Measurements from ENCODE around the gene MCM9. TPM values are rescaled to one million over a fixed set of nuclear protein-coding genes. Genes with fewer than 3 reads are reported as not detected.
A peak's percentile ranks its signal among the peaks of the same experiment; 100 is the strongest.

MCM9 gene
- polyA plus RNA-seq, 4 donors, result 22.6 to 25.4 (median 23.6) TPM

DNA sequence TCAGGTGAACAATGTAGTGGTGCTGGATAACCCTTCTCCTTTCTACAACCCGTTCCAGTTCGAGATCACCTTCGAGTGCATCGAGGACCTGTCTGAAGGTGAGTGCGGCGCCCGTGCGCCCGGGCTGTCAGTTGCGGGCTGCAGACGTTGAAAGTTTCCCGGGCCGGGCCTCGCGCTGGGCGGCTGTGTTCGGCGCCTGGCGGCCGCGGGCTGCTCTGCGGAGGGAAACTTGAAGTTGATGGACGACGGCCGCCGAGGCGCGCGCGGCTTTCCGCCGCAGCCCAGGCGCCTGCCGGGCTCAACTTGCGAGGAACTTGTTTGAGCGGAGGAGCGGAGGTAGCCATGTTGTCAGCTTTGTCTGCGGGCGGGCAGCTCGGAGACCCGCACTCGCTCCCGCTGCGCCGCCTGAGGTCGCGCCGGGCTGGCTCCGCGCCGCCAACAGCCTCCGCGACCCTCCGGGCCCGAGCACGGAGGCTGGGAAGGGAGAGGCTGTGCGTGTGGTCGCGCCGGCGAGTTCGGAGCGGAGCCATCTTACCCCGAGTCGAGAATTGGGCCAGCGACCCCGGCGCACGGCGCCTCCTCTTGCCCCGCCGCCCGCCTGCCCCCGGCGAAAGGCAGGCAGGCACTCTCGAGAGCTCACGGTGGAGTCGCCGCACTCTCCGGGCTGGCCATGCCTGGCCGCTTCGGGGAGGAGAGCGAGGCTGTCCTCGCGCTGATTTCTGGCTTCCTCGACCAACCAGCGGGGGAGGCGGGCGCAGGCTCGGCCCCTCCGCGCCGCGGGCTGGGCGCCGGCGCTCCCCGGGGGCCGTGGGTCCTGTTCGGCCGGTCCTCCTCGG lies 40.3 kb downstream of the MCM9 start:
- DNase-seq (ENCODE audit: low read depth in 4 of 4, low spot score in 3 of 4), result peak; percentile 52 to 65 (median 60)

DNA sequence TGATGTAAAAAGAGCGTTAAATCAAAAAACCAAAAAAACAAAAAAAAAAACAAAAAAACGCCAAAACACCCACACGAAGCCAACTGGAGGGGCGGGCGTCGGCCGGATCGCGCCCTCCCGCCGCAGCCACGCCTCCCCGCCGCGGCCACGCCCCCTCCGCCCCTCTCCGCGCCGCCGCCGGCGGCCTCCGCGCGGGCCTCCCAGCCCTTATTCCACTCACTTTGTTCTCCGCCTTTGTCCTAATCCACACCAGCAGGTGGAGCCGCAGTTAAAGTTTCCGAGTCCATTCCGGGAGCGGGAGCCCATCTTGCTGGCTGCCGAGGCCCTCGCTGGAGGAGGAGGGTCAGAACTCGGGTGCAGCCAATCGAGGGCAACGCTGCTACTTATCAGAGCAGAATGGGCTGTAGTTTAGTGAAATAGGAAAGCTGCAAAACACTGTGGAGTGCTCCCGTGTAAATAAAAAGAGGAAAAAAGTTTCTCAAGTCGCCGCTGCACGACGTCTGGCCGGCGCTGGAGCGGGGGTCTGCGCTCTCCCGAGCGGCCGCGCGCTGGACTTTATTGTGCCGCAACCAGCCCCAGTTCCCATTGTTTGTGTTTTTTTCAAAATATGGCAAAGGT lies 41.0 kb downstream of the MCM9 start, which contains the start of gene ASF1A:
Gene ASF1A (plus strand): TSS at position 346 of the 618 bp plus-strand sequence. CDS start 262 bp downstream, at position 608.
- peak; percentile 90 to 98 (median 97) for DNase-seq (ENCODE audit: low read depth in 4 of 4, low spot score in 3 of 4)

DNA sequence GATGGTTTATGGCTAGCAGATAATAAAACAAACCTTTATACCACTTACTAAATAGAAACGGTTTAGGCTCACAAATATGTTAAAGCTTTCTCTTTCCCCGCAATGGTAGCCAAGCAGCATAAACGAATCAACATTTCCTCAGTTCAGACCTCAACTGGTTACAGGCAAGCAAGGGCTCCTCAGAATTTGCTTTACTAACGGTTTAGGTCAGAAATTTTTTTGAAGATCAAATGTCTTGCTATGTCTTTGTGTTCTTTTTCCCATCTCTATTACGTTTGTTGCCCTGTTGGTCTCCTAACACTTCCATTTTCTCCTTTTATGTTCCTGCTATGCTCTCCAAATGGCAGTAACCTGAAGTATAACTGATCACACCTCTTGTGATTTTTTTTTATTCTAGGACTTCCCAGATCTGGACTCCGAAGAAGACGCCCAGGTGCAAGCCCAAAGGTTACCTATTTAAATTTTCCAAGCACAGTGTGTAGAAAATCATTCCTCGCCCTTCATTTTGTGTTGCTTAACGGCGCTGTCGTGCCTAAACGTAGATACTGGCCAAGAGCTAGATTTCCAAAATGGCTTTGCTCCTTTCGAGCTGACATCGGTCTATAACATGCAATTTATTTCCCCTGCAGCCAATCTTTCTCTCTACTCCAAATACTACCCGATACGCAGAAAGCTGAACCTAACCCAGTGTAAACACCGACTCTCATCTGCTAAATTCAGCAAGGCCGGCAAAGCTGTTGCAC lies 41.7 kb downstream of the MCM9 start:
- peak in 3 of 4 donors; percentile 63 to 77 (median 72) for DNase-seq (ENCODE audit: low read depth in 4 of 4, low spot score in 3 of 4)

DNA sequence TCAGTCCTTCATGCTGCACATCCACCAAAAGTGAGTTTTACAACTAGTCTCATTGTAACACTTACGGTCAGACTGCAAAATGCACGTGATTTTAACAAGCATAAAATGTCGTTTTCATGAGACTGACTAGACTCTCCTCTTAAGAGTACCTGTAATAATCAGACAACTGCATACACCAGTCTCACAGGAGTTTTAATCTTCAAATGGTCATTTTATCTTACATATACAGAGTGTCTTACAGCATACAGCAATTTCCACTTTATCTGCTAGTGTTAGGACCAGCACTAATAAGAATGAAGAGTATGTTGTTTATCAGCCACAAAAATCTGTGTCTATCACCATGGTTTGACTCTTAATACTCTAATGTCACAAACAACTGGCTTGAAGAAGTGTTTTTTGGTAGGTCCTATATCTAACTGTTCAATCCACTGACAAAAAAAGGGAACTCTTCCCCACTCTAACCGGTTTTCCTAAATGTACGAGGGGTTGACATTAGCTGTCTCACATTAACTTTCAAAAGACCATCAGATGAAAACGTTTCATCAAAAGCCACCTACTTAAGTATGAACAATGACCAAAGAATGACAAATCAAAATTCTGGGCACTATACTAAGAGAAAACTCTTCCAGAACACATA lies 42.5 kb downstream of the MCM9 start:
- no peak for DNase-seq (ENCODE audit: low read depth in 4 of 4, low spot score in 3 of 4)

DNA sequence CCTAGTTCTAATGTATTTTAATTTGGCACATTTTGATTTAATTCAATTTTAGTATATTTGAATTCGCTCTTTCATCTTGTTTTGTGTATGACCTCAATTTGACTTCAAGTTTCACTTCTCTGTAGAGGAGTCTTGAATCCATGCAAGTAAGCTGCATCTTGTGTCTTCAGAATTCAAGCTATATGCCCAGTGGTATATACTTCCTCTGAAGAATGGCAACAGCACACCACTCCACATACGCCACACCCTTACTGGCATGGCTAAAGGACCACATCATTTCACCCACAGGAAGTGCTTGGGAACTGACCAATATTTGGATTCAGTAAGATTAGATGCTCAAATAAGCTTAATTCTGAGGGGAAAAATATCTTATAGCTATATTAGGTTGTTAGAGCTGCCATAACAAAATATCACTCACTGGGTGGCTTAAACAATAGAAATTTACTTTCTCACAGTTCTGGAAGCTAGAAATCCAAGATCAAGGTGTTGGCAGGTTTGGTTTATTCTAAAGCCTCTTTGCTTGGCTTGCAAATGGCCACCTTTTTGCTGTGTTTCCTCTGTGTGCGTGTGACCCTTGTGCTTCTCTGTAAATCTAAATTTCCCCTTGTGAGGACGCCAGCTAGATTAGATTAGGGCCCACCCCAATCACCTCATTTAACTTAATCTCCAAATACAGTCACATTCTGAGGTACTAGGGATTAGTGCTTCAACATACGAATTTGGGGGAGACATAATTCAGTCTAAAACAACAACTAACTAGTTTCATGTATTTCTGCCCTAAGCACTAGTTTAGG lies 43.8 kb downstream of the MCM9 start:
- DNase-seq (ENCODE audit: low read depth in 4 of 4, low spot score in 3 of 4), result no peak

DNA sequence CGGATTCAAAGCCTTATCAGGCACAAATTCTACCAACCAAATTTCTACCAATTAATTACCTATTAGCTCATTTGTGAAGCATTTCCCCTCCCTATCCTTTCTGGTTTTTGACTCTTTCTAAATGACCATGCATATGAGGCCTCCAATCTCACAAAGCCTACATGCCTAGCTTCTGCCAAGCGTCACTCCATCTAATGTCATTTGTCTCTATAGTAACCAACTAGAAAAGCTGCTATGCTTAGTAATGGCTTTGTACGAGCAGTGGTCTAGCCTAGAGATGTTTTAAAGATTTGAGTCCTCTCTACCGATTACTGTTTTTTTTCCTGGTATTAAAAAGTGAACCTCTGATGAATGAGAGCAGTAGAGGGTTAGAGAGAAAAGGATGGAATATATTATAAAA lies 45.8 kb downstream of the MCM9 start:
- no peak for DNase-seq (ENCODE audit: low read depth in 4 of 4, low spot score in 3 of 4)

DNA sequence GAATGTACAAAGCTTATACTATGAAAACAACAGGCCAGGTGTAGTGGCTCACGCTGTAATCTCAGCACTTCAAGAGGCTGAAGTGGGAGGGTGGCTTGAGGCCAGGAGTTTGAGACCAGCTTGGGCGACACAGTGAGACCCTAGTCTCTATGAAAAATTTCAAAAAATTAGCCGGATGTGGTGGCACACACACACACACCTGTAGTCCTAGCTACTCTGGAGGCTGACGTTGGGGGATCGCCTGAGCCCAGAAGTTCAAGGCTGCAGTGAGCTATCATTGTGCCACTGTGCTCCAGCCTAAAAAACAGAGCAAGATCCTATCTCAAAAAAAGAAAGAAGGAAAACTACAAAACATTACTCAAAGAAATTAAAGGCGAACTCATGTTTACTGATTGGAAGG lies 48.3 kb downstream of the MCM9 start:
- DNase-seq (ENCODE audit: low read depth in 4 of 4, low spot score in 3 of 4), result no peak

DNA sequence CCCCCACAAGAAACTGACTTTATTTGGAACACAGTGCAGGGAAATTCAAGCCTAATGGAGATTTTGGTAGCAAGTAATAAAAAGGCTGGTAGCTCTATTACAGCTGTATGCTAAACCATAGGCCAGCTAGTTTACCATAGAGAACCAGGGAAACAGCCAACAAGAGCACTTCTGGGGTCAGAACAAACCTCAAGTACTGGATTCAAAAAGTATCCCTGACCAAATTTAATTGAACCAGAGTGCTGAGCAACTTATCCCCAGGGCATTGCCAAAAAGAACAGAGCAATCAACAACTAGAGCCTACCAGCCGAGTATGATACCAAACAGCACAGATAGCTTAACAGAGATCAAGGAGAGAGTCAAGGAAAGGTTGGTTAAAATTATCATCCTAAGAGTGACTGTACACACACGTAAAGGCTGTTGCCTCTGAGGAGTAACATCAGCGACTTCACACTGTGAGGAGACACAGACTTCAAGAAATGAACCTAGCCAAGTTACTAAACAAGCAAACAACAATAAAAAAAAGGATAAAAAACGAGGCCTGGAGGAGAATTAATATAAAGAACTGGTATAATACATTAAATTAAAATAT lies 52.5 kb downstream of the MCM9 start:
- no peak for DNase-seq (ENCODE audit: low read depth in 4 of 4, low spot score in 3 of 4)

DNA sequence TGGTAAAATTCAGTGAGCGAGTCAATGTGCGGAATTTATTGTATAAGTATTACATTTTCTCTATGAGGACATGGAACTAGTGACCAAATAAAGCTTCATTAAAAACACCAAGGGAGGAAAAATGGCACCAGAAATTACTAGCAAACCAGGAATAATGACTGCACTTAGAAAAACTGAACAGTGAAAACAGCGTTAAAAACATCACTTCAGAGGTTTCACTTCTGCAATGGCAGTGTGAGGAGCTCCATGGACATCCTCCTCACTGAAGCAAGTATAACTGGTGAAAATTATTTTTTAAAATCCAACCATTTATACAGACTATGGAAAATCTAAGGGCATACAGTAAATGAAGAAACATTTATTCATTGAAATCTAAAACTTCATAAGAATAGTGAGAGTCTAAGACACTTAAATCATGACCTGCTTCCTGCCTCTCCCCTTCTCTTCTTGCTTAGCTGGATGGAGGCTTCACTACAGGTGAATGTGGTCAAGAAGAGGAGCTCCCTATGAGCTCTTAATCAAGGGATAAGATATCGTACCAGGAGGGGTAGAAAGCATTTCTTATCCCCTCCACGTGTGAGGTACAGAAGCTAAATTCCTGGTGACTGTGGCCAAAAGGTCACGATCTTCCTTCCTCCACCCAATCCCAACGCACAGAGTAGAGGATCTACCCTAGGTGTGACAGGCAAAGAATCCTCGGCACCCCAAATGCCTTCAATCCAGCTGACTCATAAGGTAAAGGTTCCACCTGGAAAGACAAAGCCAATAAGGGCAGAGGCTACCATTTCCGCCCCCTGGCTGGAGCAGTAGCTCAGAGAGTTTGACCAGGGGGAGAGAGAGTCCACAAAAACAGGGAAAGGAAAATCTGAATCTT lies 53.3 kb downstream of the MCM9 start:
- no peak for DNase-seq (ENCODE audit: low read depth in 4 of 4, low spot score in 3 of 4)

DNA sequence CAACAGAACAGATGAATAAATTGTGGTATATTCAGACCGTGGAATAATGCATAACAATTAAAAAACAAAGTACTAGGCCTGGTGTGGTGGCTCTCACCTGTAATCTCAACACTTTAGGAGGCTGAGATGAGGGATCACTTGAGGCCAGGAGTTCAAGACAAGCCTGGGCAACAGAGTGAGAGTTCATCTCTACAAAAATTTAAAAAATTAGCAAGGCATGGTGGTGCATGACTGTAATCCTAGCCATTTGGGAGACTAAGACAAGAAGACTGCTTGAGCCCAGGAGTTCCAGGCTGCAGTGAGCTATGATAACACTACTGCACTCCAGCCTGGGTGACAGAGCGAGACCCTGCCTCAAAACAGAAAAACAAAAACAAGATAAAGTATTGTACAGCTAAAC lies 57.2 kb downstream of the MCM9 start:
- DNase-seq (ENCODE audit: low read depth in 4 of 4, low spot score in 3 of 4), result no peak

DNA sequence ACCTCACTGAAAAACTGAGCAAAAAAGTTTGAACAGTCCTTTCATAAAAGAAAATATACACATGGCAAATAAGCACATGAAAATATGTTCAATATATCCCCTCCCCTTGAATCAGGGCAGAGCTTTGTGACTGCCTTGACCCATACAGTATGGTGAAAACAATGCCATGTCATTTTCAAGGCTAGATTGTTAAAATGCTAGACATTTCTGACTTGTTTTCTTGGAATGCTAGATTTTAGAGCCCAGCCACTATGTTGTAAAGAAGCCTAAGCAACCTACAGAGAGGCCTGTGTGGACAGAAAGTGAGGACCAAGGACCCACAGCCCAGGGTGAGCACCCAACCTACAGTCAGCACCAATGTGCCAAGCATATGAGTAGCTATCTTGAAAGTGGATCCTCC lies 58.1 kb downstream of the MCM9 start:
- no peak for DNase-seq (ENCODE audit: low read depth in 4 of 4, low spot score in 3 of 4)

DNA sequence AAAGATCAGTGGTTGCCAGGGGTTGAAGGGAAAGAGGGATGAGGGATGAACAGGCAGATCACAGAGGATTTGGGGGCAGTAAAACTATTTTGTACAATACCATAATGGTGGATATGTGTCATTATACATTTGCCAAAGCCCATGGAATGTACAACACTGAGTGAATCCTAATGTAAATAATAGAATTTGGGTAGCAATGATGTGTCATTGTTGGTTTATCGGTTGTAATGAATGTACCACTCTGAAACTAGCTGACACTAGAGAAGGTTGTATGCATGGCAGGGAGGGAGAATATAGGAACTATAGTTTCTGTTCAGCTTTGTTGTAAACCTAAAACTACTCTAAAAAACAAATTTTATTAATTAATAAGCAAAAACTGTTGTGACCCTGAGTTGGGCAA lies 58.8 kb downstream of the MCM9 start:
- DNase-seq (ENCODE audit: low read depth in 4 of 4, low spot score in 3 of 4), result no peak

DNA sequence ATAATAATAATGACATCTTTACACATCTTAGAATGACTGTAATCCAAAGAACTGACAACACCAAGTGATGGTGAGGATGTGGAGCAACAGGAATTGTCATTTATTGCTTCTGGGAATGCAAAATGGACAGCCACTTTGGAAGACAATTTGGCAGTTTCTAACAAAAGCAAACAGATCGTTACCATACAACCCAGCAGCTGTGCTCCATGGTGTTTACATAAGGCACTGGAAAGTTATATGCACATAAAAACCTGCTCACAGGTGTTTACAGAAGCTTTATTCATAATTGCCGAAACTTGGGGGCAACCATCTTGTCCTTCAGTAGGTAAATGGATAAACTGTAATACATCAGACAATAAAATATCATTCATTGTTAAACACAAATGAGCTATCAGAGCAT lies 59.3 kb downstream of the MCM9 start:
- DNase-seq (ENCODE audit: low read depth in 4 of 4, low spot score in 3 of 4), result no peak

DNA sequence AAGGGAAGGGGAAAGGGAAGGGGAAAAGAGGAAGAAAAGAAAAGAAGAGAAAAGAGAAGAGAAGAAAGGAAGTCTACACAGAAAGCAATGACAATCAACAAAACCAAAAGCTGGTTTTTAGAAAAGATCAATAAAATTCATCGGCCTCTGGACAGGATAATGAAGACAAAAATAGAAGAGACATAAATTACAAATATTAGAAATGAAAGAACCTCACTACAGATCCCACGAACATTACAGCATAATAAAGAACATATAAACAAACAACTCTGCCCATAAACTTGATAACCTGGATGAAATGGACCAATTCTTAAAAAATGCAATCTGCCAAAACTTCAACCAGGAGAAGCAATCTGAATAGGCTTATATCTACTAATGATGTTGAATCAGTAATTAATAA lies 61.7 kb downstream of the MCM9 start:
- DNase-seq (ENCODE audit: low read depth in 4 of 4, low spot score in 3 of 4), result no peak

DNA sequence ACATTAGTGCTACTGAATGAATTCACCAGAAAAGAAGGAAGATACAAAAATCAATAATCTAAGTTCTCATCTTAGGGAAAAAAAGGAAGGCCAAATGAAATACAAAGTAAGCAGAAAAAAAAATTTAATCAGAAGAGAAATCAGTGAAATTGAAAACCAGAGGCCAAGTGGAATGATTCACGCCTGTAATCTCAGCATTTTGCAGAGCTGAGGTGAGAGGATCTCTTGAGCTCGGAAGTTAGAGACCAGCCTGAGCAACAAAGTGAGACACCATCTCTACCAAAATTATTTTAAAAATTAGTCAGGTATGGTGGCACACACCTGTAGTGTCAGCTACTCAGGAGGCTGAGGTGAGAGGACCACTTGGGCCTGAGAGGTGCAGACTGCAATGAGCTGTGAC lies 62.2 kb downstream of the MCM9 start:
- DNase-seq (ENCODE audit: low read depth in 4 of 4, low spot score in 3 of 4), result no peak

DNA sequence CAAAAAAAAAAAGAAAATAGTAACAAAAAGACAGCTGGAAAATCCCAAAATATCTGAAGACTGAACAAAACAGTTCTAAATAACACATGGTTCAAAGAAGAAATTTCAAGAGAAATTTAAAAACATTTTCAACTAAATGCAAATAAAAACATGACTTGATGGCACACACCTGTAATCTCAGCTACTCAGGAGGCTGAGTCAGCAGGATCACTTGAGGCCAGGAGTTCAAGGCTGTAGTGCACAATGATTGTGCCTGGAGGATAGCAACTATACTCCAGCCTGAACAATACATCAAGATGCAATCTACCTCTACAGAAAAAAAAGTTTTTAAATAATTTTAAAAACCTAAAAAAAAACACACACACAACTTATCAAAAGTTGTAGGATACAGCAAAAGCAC lies 62.6 kb downstream of the MCM9 start:
- no peak for DNase-seq (ENCODE audit: low read depth in 4 of 4, low spot score in 3 of 4)

DNA sequence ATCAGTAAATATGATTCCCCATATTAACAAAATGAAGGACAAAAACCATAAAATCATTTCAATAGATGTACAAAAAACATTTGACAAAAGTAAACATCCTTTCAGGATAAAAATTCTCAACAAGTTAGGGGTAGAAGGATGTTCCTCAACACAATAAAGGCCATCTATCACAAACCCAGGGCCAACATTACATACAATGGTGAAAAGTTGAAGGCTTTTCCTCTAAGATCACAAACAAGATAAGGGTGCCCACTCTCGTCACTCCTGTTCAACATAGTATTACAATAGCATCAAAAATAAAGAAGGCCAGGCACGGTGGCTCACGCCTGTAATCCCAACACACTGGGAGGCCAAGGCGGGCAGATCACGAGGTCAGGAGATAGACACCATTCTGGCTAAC lies 63.6 kb downstream of the MCM9 start:
- no peak for DNase-seq (ENCODE audit: low read depth in 4 of 4, low spot score in 3 of 4)

DNA sequence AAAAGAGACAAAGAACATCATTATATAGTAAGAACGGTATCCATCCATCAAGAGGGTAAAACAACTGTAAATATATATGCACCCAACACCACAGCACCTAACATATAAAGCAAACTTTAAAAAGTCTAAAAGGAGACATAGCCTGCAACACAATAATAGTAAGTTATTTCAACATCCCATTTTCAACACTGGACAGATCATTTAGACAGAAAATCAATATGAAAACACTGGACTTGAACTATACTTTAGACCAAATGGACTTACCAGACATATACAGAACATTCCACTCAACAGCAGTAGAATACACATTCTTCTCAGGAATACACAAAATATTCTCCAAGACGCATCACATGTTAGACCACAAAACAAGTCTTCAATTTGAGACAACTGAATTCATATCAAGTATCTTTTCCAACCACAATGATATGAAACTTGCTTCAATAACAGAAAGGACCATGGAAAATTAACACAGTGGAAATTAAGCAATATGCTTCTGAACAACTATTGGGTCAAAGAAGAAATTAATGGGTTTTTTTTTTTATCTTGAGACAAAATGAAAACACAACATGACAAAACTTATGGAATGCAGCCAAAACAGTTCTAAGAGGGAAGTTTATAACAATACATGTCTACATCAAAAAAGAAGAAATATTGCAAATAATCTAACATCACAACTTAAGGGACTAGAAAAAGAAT lies 64.9 kb downstream of the MCM9 start:
- DNase-seq (ENCODE audit: low read depth in 4 of 4, low spot score in 3 of 4), result no peak
